A673 (cell line): ENCODE data around the gene SLC32A1. TPM values are rescaled to one million over a fixed set of nuclear protein-coding genes. Genes with fewer than 3 reads are reported as not detected.

Experiments used
- BruUV-seq: library from RNA; stranded (reverse); fragments of 400-500 nt; replicated peaks from 2 replicates; lab custom pipeline; 2021; lab: Mats Ljungman, UMichigan
- CTCF ChIA-PET: fragments of 300-600 bp; sonication (Branson Sonifier 250); formaldehyde crosslinking; loops from one replicate; lab custom pipeline; 2022; ENCODE audit warnings: antibody characterized with exemption; lab: Charles Lee
- POLR2A ChIA-PET: fragments of 300-600 bp; sonication (Branson Sonifier 250); formaldehyde crosslinking; loops from one replicate; lab custom pipeline; 2022; ENCODE audit warnings: antibody characterized with exemption; ENCODE audit not compliant: low non-redundant PET; lab: Charles Lee
- DNase-seq: peaks from one replicate; pipeline ENCODE4 v3.0.0-alpha.2; 2015; ENCODE audit warnings: low spot score
- H3K27ac ChIP-seq: fragments of 200-600 bp; sonication (generic); 2 replicates; pipeline ENCODE4 v1.5.1; 2016; ENCODE audit warnings: mixed run types, low read depth, mild to moderate bottlenecking, mixed read lengths, antibody characterized with exemption, low read length; ENCODE audit not compliant: poor library complexity, severe bottlenecking
- H3K27me3 ChIP-seq: fragments of 200-600 bp; sonication (generic); replicated peaks from 2 replicates; pipeline ENCODE4 v1.6.1; 2017; ENCODE audit warnings: mixed run types, low read depth, mild to moderate bottlenecking, mixed read lengths, antibody characterized with exemption, low read length; ENCODE audit not compliant: insufficient read depth, poor library complexity
- H3K36me3 ChIP-seq: fragments of 200-600 bp; sonication (generic); 2 replicates; pipeline ENCODE4 v1.6.1; 2016; ENCODE audit warnings: mixed run types, mild to moderate bottlenecking, mixed read lengths, antibody characterized with exemption, low read length; ENCODE audit not compliant: insufficient read depth, poor library complexity, severe bottlenecking
- H3K4me1 ChIP-seq: fragments of 200-600 bp; sonication (generic); 2 replicates; pipeline ENCODE4 v1.6.1; 2017; ENCODE audit warnings: mixed run types, mild to moderate bottlenecking, mixed read lengths, antibody characterized with exemption, low read length; ENCODE audit not compliant: insufficient read depth, poor library complexity, severe bottlenecking
- H3K4me3 ChIP-seq: fragments of 200-600 bp; sonication (generic); 2 replicates; pipeline ENCODE4 v1.5.1; 2016; ENCODE audit warnings: low read depth, mixed run types, mild to moderate bottlenecking, mixed read lengths, low read length; ENCODE audit not compliant: poor library complexity, severe bottlenecking
- H3K9me3 ChIP-seq: fragments of 200-600 bp; sonication (generic); 2 replicates; pipeline ENCODE4 v1.6.1; 2016; ENCODE audit warnings: mixed run types, low read depth, mild to moderate bottlenecking, mixed read lengths, antibody characterized with exemption, low read length; ENCODE audit not compliant: poor library complexity, severe bottlenecking
- CTCF ChIP-seq: fragments of 300-800, 200-600 bp; sonication (generic); conservative IDR thresholded peaks from 2 replicates; pipeline ENCODE4 v1.5.1; 2017; ENCODE audit warnings: low read depth, mild to moderate bottlenecking, antibody characterized with exemption, low read length, moderate library complexity, mixed read lengths
- EZH2 ChIP-seq: fragments of 200-600 bp; sonication (generic); IDR thresholded peaks from 2 replicates; pipeline ENCODE4 v1.6.1; 2017; ENCODE audit warnings: borderline replicate concordance, low read depth, mild to moderate bottlenecking, mixed read lengths, antibody characterized with exemption, low read length; ENCODE audit not compliant: poor library complexity, severe bottlenecking
- intact Hi-C: fragments of 100-400 bp; cut with micrococcal nuclease; formaldehyde crosslinking; loops from one replicate; pipeline ENCODE4 v1.10.0; 2022; ENCODE audit not compliant: unreplicated experiment
- total RNA-seq: library from RNA; stranded (reverse); gene quantifications from 2 replicates; pipeline ENCODE4 v1.2.3, GENCODE V29; 2021

Gene SLC32A1
- total RNA-seq, 1 experiment from 2014 or later, result not detected

GRCh38 chr20:38757145-38757775 is 33.0 kb downstream of the SLC32A1 start:
- Histone ChIP-seq H3K9me3 (no peaks in the 10 kb centered on the region), H3K36me3 (peaks cover 25% of the 10 kb centered on the region), H3K4me1 (no peaks in the 10 kb centered on the region), H3K27me3 (no peaks in the 10 kb centered on the region), H3K27ac (no peak overlapping the region), H3K4me3 (no peak overlapping the region)
- intact Hi-C loops, result no loop called here
- DNase-seq, result no peak
- no TSS peak for BruUV-seq
- TF ChIP-seq CTCF (no peak), EZH2 (no peak)
- CTCF ChIA-PET, result no interaction called here
- POLR2A ChIA-PET, result no interaction called here

- no TSS peak for BruUV-seq
- intact Hi-C loops, result no loop called here
- Histone ChIP-seq H3K4me1 (no peaks in the 10 kb centered on the region), H3K27ac (no peak overlapping the region), H3K4me3 (no peak overlapping the region), H3K36me3 (peaks cover 21% of the 10 kb centered on the region), H3K27me3 (no peaks in the 10 kb centered on the region), H3K9me3 (no peaks in the 10 kb centered on the region)
- TF ChIP-seq EZH2, result no peak
- no peak for TF ChIP-seq CTCF
- no peak for DNase-seq
- ChIA-PET POLR2A (no interaction called here), CTCF (no interaction called here)
Observed at GRCh38 chr20:38759106-38759505, 34.8 kb downstream of the SLC32A1 start.

DNA sequence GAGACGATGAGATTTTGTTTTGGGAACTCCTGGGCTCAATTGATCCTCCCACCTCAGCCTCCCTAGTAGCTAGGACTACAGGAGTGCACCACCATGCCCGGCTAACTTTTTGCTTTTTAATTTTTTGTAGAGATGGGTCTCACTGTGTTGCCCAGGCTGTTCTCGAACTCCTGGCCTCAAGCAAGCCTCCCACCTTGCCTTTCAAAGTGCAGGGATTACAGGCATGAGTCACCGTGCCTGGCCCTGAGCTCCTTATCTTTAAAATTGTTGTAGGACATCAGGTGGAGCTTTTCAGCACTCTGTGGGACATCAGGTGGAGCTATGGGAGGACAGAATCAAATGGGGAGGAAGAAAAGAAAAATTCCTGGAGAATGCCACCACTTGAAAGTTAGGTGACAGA is 36.7 kb downstream of the SLC32A1 start:
- intact Hi-C loops, result no loop called here
- Histone ChIP-seq H3K4me1 (no peaks in the 10 kb centered on the region), H3K9me3 (no peaks in the 10 kb centered on the region), H3K4me3 (no peak overlapping the region), H3K36me3 (peaks cover 14% of the 10 kb centered on the region), H3K27me3 (no peaks in the 10 kb centered on the region), H3K27ac (no peak overlapping the region)
- BruUV-seq, result no TSS peak
- ChIA-PET CTCF (no interaction called here), POLR2A (interaction anchor here (0.6 kb wide), 1 partner anchor 1928 kb away, joined by 3 read pairs; the partner anchor contains the start of gene MAFB)
- TF ChIP-seq EZH2 (no peak), CTCF (no peak)
- DNase-seq, result no peak
